Nephron progenitor cell (in vitro differentiated cells): ENCODE measurements around the gene TEX30.
A peak's percentile ranks its signal among the peaks of the same experiment; 100 is the strongest.
"Not testable (repeated sequence)": the region's sequence is repeated elsewhere in the genome, so short reads cannot be mapped to it uniquely, and the experiment has no call there.

Source experiments
- DNase-seq: peaks from one replicate; pipeline ENCODE4 v3.0.0; 2021
- H3K27ac Mint-ChIP-seq: 2 replicates; pipeline ENCODE4 v1.8.0; 2021; ENCODE audit warnings: mild to moderate bottlenecking, moderate library complexity, mixed read lengths
- H3K27me3 Mint-ChIP-seq: 2 replicates; pipeline ENCODE4 v1.8.0; 2021; ENCODE audit warnings: mild to moderate bottlenecking, low read depth, mixed read lengths; ENCODE audit not compliant: poor library complexity
- H3K36me3 Mint-ChIP-seq: 2 replicates; pipeline ENCODE4 v1.8.0; 2021; ENCODE audit warnings: low read depth, mixed read lengths
- H3K4me1 Mint-ChIP-seq: 2 replicates; pipeline ENCODE4 v1.8.0; 2021; ENCODE audit warnings: mixed read lengths
- H3K4me3 Mint-ChIP-seq: 2 replicates; pipeline ENCODE4 v1.8.0; 2021; ENCODE audit warnings: mild to moderate bottlenecking, moderate library complexity, mixed read lengths
- H3K9me3 Mint-ChIP-seq: 2 replicates; pipeline ENCODE4 v1.8.0; 2021; ENCODE audit warnings: mild to moderate bottlenecking, moderate library complexity, mixed read lengths
- CTCF ChIP-seq: fragments of 200-600 bp; sonication (generic); IDR thresholded peaks from 2 replicates; pipeline ENCODE4 v1.5.0; 2021; ENCODE audit warnings: antibody characterized with exemption

The TEX30 gene

GRCh38 chr13:102784483-102784882, 10.9 kb upstream of the TEX30 start:
- Mint-ChIP-seq H3K27ac (no peak overlapping the region), H3K9me3 (peaks cover 28% of the 10 kb centered on the region), H3K36me3 (peaks cover 67% of the 10 kb centered on the region), H3K4me3 (no peak overlapping the region), H3K4me1 (no peaks in the 10 kb centered on the region), H3K27me3 (no peaks in the 10 kb centered on the region)
- no peak for TF ChIP-seq CTCF
- DNase-seq, result no peak

GRCh38 chr13:102781591-102781990, 8.0 kb upstream of the TEX30 start:
- Mint-ChIP-seq H3K27ac (no peak overlapping the region), H3K36me3 (peaks cover 50% of the 10 kb centered on the region), H3K27me3 (no peaks in the 10 kb centered on the region), H3K4me1 (no peaks in the 10 kb centered on the region), H3K4me3 (no peak overlapping the region), H3K9me3 (peaks cover 28% of the 10 kb centered on the region)
- DNase-seq, result no peak
- no peak for TF ChIP-seq CTCF

- H3K4me3 Mint-ChIP-seq, H3K27me3 Mint-ChIP-seq, H3K4me1 Mint-ChIP-seq, H3K27ac Mint-ChIP-seq, DNase-seq: not testable (repeated sequence)
- peaks cover 28% of the 10 kb centered on the region for H3K9me3 Mint-ChIP-seq
- H3K36me3 Mint-ChIP-seq, result peaks cover 46% of the 10 kb centered on the region
Observed at GRCh38 chr13:102780656-102781055, 7.1 kb upstream of the TEX30 start.

- Mint-ChIP-seq H3K27ac (no peak overlapping the region), H3K27me3 (no peaks in the 10 kb centered on the region), H3K36me3 (peaks cover 50% of the 10 kb centered on the region), H3K9me3 (peaks cover 33% of the 10 kb centered on the region), H3K4me1 (no peaks in the 10 kb centered on the region), H3K4me3 (no peak overlapping the region)
- no peak for DNase-seq
- no peak for TF ChIP-seq CTCF
Observed at GRCh38 chr13:102779436-102780159, 6.0 kb upstream of the TEX30 start.

- no peak for DNase-seq
- Mint-ChIP-seq H3K27ac (no peak overlapping the region), H3K9me3 (peaks cover 39% of the 10 kb centered on the region), H3K4me3 (no peak overlapping the region), H3K36me3 (peaks cover 39% of the 10 kb centered on the region), H3K4me1 (peaks cover 7% of the 10 kb centered on the region), H3K27me3 (no peaks in the 10 kb centered on the region)
- TF ChIP-seq CTCF, result no peak
Observed at GRCh38 chr13:102777736-102778135, 4.2 kb upstream of the TEX30 start.

GRCh38 chr13:102776271-102776670, 2.7 kb upstream of the TEX30 start:
- Mint-ChIP-seq H3K36me3 (peaks cover 36% of the 10 kb centered on the region), H3K9me3 (peaks cover 24% of the 10 kb centered on the region), H3K4me3 (no peak overlapping the region), H3K27ac (peak overlapping the region; percentile 3), H3K27me3 (no peaks in the 10 kb centered on the region), H3K4me1 (peaks cover 20% of the 10 kb centered on the region)
- DNase-seq, result no peak
- TF ChIP-seq CTCF, result no peak
